HepG2 (cell line): Measurements from ENCODE around the gene ZNRF3. TPM values are rescaled to one million over a fixed set of nuclear protein-coding genes. Genes with fewer than 3 reads are reported as not detected.

ENCODE experiments used
- CENPX ChIP-seq: sonication (generic); formaldehyde crosslinking; IDR thresholded peaks from 2 replicates; pipeline ENCODE4 v1.9.0; 2021; ENCODE audit warnings: mild to moderate bottlenecking, missing genetic modification reagents, moderate library complexity
- CREB1 ChIP-seq, 2 experiments: fragments of 450-650 bp in 1 of 2; IDR thresholded peaks; 2 replicates each; pipeline ENCODE4 v1.6.1; 2016 to 2017; ENCODE audit warnings: control low read depth in 1 of 2, mild to moderate bottlenecking in 1 of 2, missing compliant biosample characterization in 1 of 2, missing genetic modification characterization in 1 of 2
- FOSL2 ChIP-seq: sonication (generic); formaldehyde crosslinking; IDR thresholded peaks from 2 replicates; pipeline ENCODE4 v1.4.0; 2020; ENCODE audit warnings: missing genetic modification reagents
- FOXO1 ChIP-seq: sonication (generic); formaldehyde crosslinking; IDR thresholded peaks from 2 replicates; pipeline ENCODE4 v1.4.0; 2020; ENCODE audit warnings: missing genetic modification reagents
- GATAD2A ChIP-seq: IDR thresholded peaks from 2 replicates; pipeline ENCODE4 v1.6.1; 2016
- GLMP ChIP-seq: sonication (generic); formaldehyde crosslinking; IDR thresholded peaks from 2 replicates; pipeline ENCODE4 v1.9.0; 2021; ENCODE audit warnings: missing genetic modification reagents, mild to moderate bottlenecking, borderline replicate concordance
- KMT2B ChIP-seq: IDR thresholded peaks from 2 replicates; pipeline ENCODE4 v1.6.1; 2016; ENCODE audit warnings: missing genetic modification reagents, missing compliant biosample characterization
- MLXIP ChIP-seq: sonication (generic); formaldehyde crosslinking; IDR thresholded peaks from 2 replicates; pipeline ENCODE4 v1.9.0; 2021; ENCODE audit warnings: missing genetic modification reagents, borderline replicate concordance
- PRPF4 ChIP-seq: fragments of 200-400 bp; formaldehyde crosslinking; IDR thresholded peaks from 2 replicates; pipeline ENCODE4 v1.6.1; 2016; ENCODE audit warnings: low read length, low read depth; ENCODE audit not compliant: poor library complexity, severe bottlenecking
- RCOR2 ChIP-seq: IDR thresholded peaks from 2 replicates; pipeline ENCODE4 v1.6.1; 2016; ENCODE audit warnings: missing biosample characterization, missing genetic modification reagents
- SALL1 ChIP-seq: sonication (generic); formaldehyde crosslinking; IDR thresholded peaks from 2 replicates; pipeline ENCODE4 v1.8.0; 2022; ENCODE audit warnings: mild to moderate bottlenecking, missing genetic modification reagents
- TEAD3 ChIP-seq: optimal IDR thresholded peaks from 2 replicates; pipeline ENCODE3; 2016; ENCODE audit warnings: borderline replicate concordance
- ZBTB10 ChIP-seq: sonication (generic); formaldehyde crosslinking; IDR thresholded peaks from 2 replicates; pipeline ENCODE4 v1.4.0; 2020; ENCODE audit warnings: missing genetic modification reagents, borderline replicate concordance
- ZBTB20 ChIP-seq: sonication (generic); formaldehyde crosslinking; IDR thresholded peaks from 2 replicates; pipeline ENCODE4 v1.8.1; 2023; ENCODE audit warnings: missing genetic modification reagents, low read depth, mild to moderate bottlenecking, borderline replicate concordance
- ZBTB7B ChIP-seq: sonication (generic); formaldehyde crosslinking; IDR thresholded peaks from 2 replicates; pipeline ENCODE4 v1.4.0; 2020; ENCODE audit warnings: missing genetic modification reagents
- ZGPAT ChIP-seq: IDR thresholded peaks from 2 replicates; pipeline ENCODE4 v1.6.1; 2016; ENCODE audit warnings: mild to moderate bottlenecking
- ZKSCAN5 ChIP-seq: sonication (generic); formaldehyde crosslinking; IDR thresholded peaks from 2 replicates; pipeline ENCODE4 v1.5.1; 2020; ENCODE audit warnings: mild to moderate bottlenecking, missing genetic modification reagents
- ZNF335 ChIP-seq: sonication (generic); formaldehyde crosslinking; IDR thresholded peaks from 2 replicates; pipeline ENCODE4 v1.4.0; 2020; ENCODE audit warnings: missing genetic modification reagents
- ZNF570 ChIP-seq: sonication (generic); formaldehyde crosslinking; IDR thresholded peaks from 2 replicates; pipeline ENCODE4 v1.4.0; 2020; ENCODE audit warnings: mild to moderate bottlenecking, missing genetic modification reagents, borderline replicate concordance
- ZNF577 ChIP-seq: sonication (generic); formaldehyde crosslinking; IDR thresholded peaks from 2 replicates; pipeline ENCODE4 v1.4.0; 2020; ENCODE audit warnings: mild to moderate bottlenecking, low read depth, missing genetic modification reagents, borderline replicate concordance
- ZNF749 ChIP-seq: sonication (generic); formaldehyde crosslinking; IDR thresholded peaks from 2 replicates; pipeline ENCODE4 v1.8.0; 2022; ENCODE audit warnings: mild to moderate bottlenecking, missing genetic modification reagents, moderate library complexity, borderline replicate concordance
- ZNF790 ChIP-seq: sonication (generic); formaldehyde crosslinking; IDR thresholded peaks from 2 replicates; pipeline ENCODE4 v1.8.0; 2022; ENCODE audit warnings: missing genetic modification reagents, mild to moderate bottlenecking, borderline replicate concordance
- polyA plus RNA-seq, 8 experiments: library from polyadenylated mRNA; depleted of rRNA in 3 of 8; stranded (reverse) in 7 of 8; unstranded in 1 of 8; fragments of >200 nt; fragmentation: Illumina TruSeq in 4 of 8; extraction: Trizol in 4 of 8; gene quantifications; 2 replicates each; pipeline versions ENCODE4 v1.2.1 to v1.2.3, GENCODE V29; 2011 to 2016; ENCODE audit warnings: low read depth in 4 of 8, missing spikeins in 1 of 8, mixed read lengths in 1 of 8; ENCODE audit not compliant: insufficient read depth in 1 of 8
- total RNA-seq, 5 experiments: library from RNA; depleted of rRNA; stranded (reverse); fragments of >200 nt; fragmentation: Illumina TruSeq; extraction: Trizol; gene quantifications; 2 replicates each; pipeline ENCODE4 v1.2.3, GENCODE V29; 2016; ENCODE audit warnings: low read depth in 1 of 5

ZNRF3 gene
- total and polyA plus RNA-seq, 2 of the 13 experiments (the other 11 are each of a cell fraction or from before 2014, with no cell fraction given), result 20.3 to 36.7 TPM

- TF ChIP-seq MLXIP (CRISPR knock-in tag) (no peak), ZKSCAN5 (CRISPR knock-in tag) (no peak; the same call in 1 of the 2 replicates), PRPF4 (no peak), FOXO1 (CRISPR knock-in tag) (peak; percentile 79), CREB1 (IDR thresholded peaks at IDR 0.05) (no peak), CREB1 (CRISPR knock-in tag; IDR thresholded peaks at IDR 0.05) (peak; percentile 76), ZNF335 (CRISPR knock-in tag) (peak; percentile 82), ZGPAT (CRISPR knock-in tag) (peak; percentile 87), ZNF790 (CRISPR knock-in tag) (no peak), ZBTB20 (CRISPR knock-in tag) (peak; percentile 46; the same call in 1 of the 2 replicates), FOSL2 (CRISPR knock-in tag) (no peak; the same call in 1 of the 2 replicates), CENPX (CRISPR knock-in tag) (no peak), SALL1 (CRISPR knock-in tag) (peak; percentile 92), RCOR2 (CRISPR knock-in tag) (peak; percentile 52; the same call in 1 of the 2 replicates), GLMP (no peak), ZBTB10 (no peak), KMT2B (CRISPR knock-in tag) (no peak), ZNF570 (CRISPR knock-in tag) (peak; percentile 19; the same call in 1 of the 2 replicates), TEAD3 (CRISPR knock-in tag) (peak; percentile 90), GATAD2A (peak; percentile 92), ZBTB7B (peak; percentile 88), ZNF577 (no peak), ZNF749 (CRISPR knock-in tag) (no peak)
These were observed 18.3 kb upstream of the ZNRF3 start (continued) for GRCh38 chr22:28864878-28865596.
